Breast epithelium (tissue), 4 donors: ENCODE results near the gene EIF3L. TPM values are rescaled to one million over a fixed set of nuclear protein-coding genes. Genes with fewer than 3 reads are reported as not detected.

ENCODE experiments used
- DNase-seq, 2 donors: peaks; one replicate each; pipeline ENCODE4 v3.0.0-alpha.2; 2019; ENCODE audit warnings: low spot score in 2 of 2
- H3K27ac ChIP-seq, 2 donors: fragments of 200-600 bp; sonication (generic) in 1 of 2; one replicate each; pipeline ENCODE4 v1.5.1; 2016 to 2019; ENCODE audit warnings: mild to moderate bottlenecking in 1 of 2
- H3K27me3 ChIP-seq, 2 donors: fragments of 200-600 bp; sonication (generic) in 1 of 2; one replicate each; pipeline versions ENCODE4 v1.5.1 to v1.6.0; 2017 to 2019; ENCODE audit warnings: control low read depth in 1 of 2, mild to moderate bottlenecking in 1 of 2
- H3K36me3 ChIP-seq: fragments of 200-600 bp; one replicate; pipeline ENCODE4 v1.5.1; 2019
- H3K4me1 ChIP-seq, 2 donors: fragments of 200-600 bp; sonication (generic); one replicate each; pipeline ENCODE4 v1.5.1; 2016 to 2019; ENCODE audit warnings: control low read depth in 1 of 2
- H3K4me3 ChIP-seq, 3 donors: fragments of 200-600 bp; sonication (generic); 1 replicate in 2 of 3; 2 replicates in 1 of 3; pipeline ENCODE4 v1.5.1; 2016 to 2019; ENCODE audit warnings: mild to moderate bottlenecking in 3 of 3, moderate library complexity in 2 of 3
- H3K9me3 ChIP-seq, 2 donors: fragments of 200-600 bp; sonication (generic) in 1 of 2; one replicate each; pipeline ENCODE4 v1.5.1; 2016 to 2019; ENCODE audit warnings: control low read depth in 1 of 2
- CTCF ChIP-seq, 3 donors: fragments of 450-650 bp; IDR thresholded peaks; one replicate each; pipeline ENCODE4 v1.5.1; 2016 to 2017; ENCODE audit warnings: antibody characterized with exemption in 3 of 3, mild to moderate bottlenecking in 3 of 3, moderate library complexity in 3 of 3
- POLR2A ChIP-seq: fragments of 450-650 bp; IDR thresholded peaks from one replicate; pipeline ENCODE4 v1.6.1; 2016; ENCODE audit warnings: antibody characterized with exemption, mild to moderate bottlenecking, moderate library complexity
- POLR2AphosphoS5 ChIP-seq, 3 donors: sonication (generic); formaldehyde crosslinking; IDR thresholded peaks; one replicate each; pipeline ENCODE4 v1.6.1; 2017; ENCODE audit warnings: antibody characterized with exemption in 3 of 3
- intact Hi-C: fragments of 100-400 bp; cut with DNase I; formaldehyde crosslinking; loops from one replicate; pipeline ENCODE4 v1.15.1; 2023; ENCODE audit warnings: low total_unique reads
- total RNA-seq, 3 donors: library from RNA; depleted of rRNA; stranded (reverse); fragments of >200 nt; gene quantifications; one replicate each; pipeline ENCODE4 v1.1.0, GENCODE V29; 2016

EIF3L gene
- total RNA-seq, 3 donors from 2014 or later = 471 to 569 (median 490) TPM

GRCh38 chr22:37818409-37819104 is 30.7 kb upstream of the EIF3L start:
- Histone ChIP-seq H3K4me3 (peak overlapping the region; percentile 32 to 65 (median 48)), H3K9me3 (no peaks in the 10 kb centered on the region), H3K36me3 (no peaks in the 10 kb centered on the region), H3K27me3 (peaks cover 0 to 4% of the 10 kb centered on the region in 2 donors), H3K27ac (no peak overlapping the region), H3K4me1 (peaks cover 0 to 4% of the 10 kb centered on the region in 2 donors)
- DNase-seq = peak; percentile 32 to 67
- no peak for TF ChIP-seq POLR2A
- TF ChIP-seq POLR2AphosphoS5 (IDR thresholded peaks at IDR 0.05) = peak in 1 of 3 donors; percentile 15
- peak in 2 of 3 donors; percentile 30 to 41 for TF ChIP-seq CTCF (IDR thresholded peaks at IDR 0.05)
- intact Hi-C loops = no loop called here

GRCh38 chr22:37819105-37819433 is 30.1 kb upstream of the EIF3L start:
- Histone ChIP-seq H3K9me3 (no peaks in the 10 kb centered on the region), H3K27me3 (peaks cover 0 to 6% of the 10 kb centered on the region in 2 donors), H3K4me3 (peak overlapping the region in 2 of 3 donors; percentile 48 to 65), H3K36me3 (no peaks in the 10 kb centered on the region), H3K4me1 (peaks cover 0 to 4% of the 10 kb centered on the region in 2 donors), H3K27ac (no peak overlapping the region)
- DNase-seq = no peak
- no peak for TF ChIP-seq POLR2A
- TF ChIP-seq POLR2AphosphoS5 (IDR thresholded peaks at IDR 0.05) = no peak
- no peak for TF ChIP-seq CTCF (IDR thresholded peaks at IDR 0.05)
- intact Hi-C loops = no loop called here

- intact Hi-C loops = no loop called here
- no peaks in the 10 kb centered on the region for H3K36me3 ChIP-seq
- no peak overlapping the region for H3K27ac ChIP-seq
- H3K4me1 ChIP-seq = peaks cover 0 to 11% of the 10 kb centered on the region in 2 donors
- no peak overlapping the region for H3K4me3 ChIP-seq
- H3K9me3 ChIP-seq = no peaks in the 10 kb centered on the region
- no peak for DNase-seq
- H3K27me3 ChIP-seq = peaks cover 0 to 11% of the 10 kb centered on the region in 2 donors
- TF ChIP-seq POLR2AphosphoS5 (IDR thresholded peaks at IDR 0.05) (no peak), POLR2A (no peak), CTCF (IDR thresholded peaks at IDR 0.05) (no peak)
Measured at GRCh38 chr22:37820350-37820749, 28.9 kb upstream of the EIF3L start.

- Histone ChIP-seq H3K4me3 (no peak overlapping the region), H3K4me1 (peaks cover 0 to 11% of the 10 kb centered on the region in 2 donors), H3K27ac (no peak overlapping the region), H3K27me3 (peaks cover 0 to 11% of the 10 kb centered on the region in 2 donors), H3K9me3 (no peaks in the 10 kb centered on the region), H3K36me3 (no peaks in the 10 kb centered on the region)
- intact Hi-C loops = no loop called here
- TF ChIP-seq CTCF (IDR thresholded peaks at IDR 0.05) = no peak
- TF ChIP-seq POLR2AphosphoS5 (IDR thresholded peaks at IDR 0.05) = no peak
- no peak for TF ChIP-seq POLR2A
- DNase-seq = no peak
Measured at GRCh38 chr22:37822079-37822833, 27.0 kb upstream of the EIF3L start.
